ENCODE results near the gene CEP112.

CEP112 gene

DNA sequence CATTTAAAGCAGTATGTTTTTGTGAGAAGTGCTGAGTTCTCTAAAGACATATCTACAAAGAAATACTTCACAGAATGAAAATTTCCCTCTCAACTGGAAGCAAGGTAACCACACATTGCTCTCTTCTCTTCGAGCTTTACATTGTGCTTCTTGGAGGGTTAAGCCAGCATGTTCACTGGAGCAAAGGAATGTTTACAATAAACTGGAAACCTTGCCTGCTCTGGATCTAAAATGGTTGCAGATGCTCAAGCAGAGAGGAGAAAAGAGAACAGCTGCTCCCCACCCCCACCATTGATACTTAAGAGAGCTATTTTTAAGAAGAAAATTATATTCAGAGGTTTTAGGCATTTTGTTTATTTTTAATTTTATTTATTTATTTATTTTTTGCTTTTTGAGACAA, 213.1 kb downstream of the CEP112 start:
- DNase-seq = no peak

DNA sequence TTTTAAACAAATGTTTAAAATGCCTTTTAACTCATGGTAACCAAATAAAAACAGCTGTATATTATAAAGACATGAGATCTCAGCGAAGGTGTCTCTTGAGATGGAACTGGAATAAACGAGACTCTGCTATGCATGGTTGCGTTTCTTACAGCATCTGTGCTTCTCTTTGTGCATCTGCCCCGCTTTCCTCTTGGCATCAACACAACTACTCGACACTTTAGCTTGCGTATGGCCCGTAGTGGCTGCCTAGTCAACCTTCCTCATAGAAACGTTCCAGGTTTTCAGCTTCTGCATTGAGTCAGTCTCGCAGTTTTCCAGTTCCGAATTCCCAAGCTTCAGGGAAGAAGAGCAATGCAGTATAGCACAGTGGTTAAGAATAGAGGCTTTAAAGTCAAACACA, 214.9 kb downstream of the CEP112 start:
- DNase-seq = no peak

DNA sequence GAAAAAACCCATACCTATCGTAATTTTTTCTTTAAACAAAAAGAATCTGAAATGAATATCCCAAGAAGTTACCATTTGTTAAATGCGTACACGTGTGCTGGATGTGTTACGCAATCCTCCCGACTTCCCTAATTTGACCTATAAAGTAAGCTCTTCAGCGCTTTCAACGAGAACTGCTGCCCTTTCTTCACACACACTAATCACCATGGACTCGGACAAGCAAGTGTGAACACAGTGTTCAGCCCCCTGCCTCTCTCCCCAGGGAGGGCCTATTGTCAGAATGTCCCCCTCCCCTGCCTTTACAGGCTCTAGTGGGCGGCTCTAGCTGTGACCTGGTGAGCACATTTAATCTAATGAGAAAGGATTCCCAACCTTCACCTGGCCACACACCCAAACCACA, 216.1 kb downstream of the CEP112 start:
- DNase-seq = no peak

DNA sequence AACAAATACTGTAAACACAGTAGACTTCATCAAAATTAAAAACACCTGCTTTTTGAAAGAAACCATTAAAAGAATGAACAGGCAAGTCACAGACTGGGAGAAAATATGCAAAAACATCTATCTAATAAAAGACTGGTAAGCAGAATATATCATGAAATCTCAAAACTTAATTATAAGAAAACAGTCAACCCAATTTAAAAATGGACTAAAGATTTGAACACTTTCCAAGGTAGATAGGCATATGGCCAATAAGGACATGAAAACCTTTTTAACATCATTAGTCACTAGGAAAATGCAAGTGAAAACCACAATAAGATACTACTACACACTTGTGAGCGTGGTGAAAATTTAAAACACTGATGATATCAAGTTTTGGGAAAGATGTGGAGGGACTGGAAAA, 218.7 kb downstream of the CEP112 start:
- DNase-seq = no peak

DNA sequence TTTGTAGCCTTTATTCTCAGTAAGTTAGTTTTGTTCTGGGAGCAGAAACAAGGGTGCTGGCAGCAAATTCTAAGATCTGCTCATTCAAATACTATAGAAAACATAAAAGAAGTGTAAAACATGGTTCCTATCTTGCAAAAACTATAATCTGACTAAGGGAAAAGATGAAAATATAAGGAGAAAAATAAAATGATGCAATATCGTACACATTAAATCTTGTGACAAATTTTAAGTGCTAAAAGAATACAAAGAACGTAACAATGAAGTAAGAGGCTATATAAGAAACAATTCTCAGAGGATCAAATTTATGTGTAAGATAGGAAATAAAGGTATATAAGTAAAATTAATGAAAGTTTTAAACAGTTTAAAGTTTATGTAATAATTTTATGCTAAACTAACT, 224.6 kb downstream of the CEP112 start:
- DNase-seq = no peak

DNA sequence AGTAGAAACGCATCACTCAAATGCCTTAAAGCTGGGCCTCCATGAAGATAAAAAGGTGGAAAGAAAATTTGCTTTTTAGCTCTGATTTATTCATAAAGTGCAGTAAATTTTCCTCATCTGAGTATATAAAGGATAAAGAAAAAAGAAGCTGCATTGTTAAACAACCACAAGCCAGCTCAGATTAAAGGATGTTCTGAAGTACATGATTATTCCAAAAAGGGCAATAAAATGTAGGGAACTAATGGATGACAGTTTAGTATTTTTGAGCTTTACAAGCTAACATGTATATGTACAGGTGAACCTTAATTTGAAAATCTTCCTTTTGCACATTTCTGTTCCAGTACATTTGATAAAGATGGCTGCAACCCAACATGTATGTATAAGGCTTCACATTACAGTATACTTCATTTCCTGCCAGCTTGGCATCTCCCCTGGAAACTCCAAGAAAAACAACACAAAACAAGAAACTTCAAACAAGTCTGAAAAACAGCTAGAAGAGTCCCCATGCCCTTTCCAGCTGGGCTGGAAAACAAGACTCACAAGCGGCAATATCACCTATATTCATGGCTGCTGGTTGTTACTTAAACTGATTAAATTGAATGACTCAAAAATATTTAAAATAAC, 225.7 kb downstream of the CEP112 start:
- no peak for DNase-seq

DNA sequence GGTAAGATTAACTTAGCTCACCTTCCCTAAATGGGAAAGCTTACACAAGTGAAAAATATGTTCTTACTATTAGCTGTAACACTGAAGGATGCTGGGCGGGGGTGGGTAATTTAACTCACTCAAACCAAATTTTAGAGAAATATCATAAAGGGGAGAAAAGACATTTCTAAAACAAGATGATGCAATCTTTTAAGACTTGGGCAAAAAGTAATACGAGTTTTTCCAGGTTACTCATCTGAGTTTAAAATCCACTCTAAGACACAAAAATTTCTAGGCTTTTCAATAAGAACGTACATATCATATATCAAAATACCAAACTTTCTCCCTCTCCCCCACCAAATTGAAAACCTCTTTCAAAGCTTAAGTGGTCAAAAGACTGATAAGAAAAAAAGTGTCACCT, 228.8 kb downstream of the CEP112 start:
- no peak for DNase-seq

DNA sequence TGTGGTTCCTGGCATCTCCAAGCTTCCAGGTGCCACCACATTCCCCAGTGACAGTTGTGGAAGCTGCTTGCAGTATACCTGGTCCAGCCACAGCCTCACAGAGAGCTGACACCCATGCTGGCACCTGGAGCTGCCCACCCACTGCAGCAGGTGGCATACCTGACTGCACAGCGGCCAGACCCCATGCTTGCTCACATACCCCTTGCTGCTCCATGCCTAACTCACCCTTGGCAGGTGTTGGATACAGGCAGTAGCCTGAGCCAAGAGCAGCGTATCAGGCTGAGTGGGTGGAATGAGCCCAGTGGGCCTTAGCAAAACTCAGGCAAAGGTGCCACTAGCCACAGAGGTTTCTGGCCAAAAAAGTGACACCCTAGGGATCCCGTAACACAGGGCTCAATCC, 232.3 kb downstream of the CEP112 start:
- DNase-seq = no peak

DNA sequence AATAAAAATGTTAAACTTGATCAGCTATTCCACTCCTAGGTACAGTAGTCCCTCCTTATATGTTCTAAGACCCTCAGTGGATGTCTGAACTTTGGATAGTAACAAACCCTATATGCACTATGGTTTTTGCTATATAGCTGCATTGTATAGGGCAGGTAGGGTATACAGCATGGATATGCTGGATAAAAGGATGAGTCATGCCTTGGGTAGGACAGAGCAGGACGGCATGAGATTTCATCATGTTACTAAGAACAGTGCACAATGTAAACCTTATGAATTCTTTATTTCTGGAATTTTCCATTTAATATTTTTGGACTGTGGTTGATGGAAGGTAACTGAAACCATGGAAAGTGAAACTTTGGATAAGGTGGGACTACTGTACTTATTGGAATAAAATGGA, 235.1 kb downstream of the CEP112 start:
- DNase-seq = no peak

DNA sequence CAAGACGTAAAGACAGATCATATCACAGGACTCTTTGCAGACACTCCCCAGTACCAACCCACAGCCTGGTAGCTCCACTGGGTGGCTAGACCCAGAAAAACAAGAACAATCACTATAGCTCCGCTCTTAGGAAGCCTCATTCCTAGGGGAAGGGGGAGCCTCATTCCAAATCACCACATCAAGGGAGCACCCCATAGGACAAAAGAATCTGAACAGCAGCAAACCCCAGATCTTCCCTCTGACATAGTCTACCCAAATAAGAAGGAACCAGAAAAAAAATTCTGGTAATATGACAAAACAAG, 237.8 kb downstream of the CEP112 start:
- DNase-seq = no peak

DNA sequence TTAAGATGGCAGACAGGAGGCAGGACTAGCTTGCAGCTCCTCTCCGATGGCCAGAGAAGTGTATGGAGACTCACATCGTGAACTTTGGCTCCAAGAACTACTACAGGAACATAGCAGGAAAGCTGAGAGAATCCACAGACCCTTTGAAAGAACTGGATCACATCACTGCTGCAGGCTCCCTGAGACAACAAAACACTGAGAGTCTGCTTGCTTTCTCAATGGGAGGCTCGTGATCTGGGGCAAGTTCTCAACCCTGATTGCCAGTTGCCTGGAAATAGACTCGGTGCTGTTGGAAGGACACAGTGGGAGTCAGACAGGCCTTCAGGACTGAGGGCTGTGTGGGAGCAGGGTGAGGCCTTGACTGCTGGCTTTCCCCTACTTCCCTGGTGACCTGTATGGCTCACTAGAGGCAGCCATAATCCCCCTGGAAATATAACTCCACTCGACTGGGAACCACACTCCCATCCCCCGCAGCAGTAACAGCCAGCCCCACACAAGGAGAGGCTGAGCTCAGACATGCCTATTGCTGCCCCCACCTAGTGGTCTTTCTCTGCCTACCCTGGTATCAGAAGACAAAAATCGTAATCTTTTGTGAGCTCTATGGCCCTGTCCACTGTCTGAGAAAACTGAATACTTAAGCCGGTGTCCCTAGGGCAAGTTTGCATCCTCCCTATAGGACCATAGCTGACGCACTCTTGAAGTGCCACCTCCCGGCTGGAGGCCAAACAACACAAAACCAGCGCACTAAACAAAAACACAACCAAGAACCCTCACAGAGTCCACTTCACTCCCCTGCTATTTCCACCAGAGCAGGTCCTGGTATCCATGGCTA, 238.4 kb downstream of the CEP112 start:
- DNase-seq = no peak

DNA sequence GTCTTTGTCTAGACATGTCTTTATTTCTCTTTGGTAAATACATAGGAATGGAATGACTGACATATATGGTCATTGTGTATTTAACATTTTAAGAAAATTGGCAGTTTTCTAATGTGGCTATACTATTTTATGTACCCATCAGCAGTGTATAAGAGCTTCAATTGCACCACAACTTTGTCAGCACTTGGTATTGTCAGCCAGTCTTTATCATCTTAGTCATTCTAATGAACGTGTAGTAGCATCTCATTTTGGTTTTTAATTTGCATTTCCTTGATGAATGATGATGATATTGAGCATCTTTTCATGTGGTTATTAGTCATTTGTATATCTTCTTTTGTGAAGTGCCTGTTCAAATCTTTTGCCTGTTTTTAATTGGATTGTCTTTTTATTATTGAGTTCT, 239.3 kb downstream of the CEP112 start:
- DNase-seq = no peak

DNA sequence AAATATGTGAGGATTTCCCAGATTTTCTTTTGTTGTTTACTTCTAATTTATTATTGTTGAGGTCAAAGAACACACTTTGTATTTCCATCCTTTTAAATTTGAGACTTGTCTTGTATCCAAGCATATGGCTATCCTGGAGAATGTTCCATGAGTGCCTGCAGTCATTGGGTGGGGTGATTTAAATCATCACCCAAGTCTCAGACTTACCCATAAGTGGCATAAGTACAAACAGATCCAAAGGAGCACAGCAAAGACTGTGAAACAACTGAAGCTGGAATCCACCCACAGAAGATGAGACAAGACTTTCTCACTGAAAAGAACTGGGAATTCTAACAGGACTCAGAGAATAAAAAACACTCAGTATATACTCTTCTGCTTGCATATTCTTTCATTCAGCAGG, 239.9 kb downstream of the CEP112 start:
- DNase-seq = no peak

DNA sequence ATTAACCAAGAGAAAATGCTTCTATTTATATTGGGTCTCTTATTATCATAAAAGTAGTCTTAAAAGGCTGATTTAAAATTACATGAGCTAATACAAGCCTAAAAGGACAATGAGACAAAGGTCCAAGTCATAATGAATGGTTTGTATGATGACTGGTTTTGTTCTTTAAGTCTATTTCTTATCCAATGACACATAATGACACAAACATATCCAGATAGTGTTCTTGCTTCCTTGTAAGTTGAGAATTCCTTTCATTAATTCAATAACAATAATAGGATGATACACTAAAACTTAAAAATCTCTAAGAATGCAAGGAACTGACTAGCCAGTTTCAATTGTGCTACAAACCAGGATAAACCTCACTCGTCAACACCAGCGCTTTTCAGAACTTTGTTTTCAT, 244.1 kb downstream of the CEP112 start:
- DNase-seq = no peak

DNA sequence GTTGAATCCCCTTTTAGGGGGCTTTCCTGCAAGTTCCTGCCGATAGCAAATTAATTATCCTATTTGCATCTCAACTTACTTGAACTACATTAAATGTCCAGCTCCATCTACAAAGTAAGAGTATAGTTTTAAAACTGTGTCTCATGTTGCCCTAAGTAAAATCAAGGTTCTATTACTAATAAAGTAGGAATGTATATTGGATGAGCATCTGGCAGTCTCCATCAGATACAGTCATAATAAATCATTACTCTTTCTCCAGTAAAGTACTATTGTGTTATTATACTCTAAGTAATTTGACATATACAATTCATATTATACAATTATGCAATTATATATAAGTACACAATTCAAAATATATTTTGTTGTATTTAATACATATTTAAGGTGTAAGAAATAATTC, 249.3 kb downstream of the CEP112 start:
- no peak for DNase-seq

DNA sequence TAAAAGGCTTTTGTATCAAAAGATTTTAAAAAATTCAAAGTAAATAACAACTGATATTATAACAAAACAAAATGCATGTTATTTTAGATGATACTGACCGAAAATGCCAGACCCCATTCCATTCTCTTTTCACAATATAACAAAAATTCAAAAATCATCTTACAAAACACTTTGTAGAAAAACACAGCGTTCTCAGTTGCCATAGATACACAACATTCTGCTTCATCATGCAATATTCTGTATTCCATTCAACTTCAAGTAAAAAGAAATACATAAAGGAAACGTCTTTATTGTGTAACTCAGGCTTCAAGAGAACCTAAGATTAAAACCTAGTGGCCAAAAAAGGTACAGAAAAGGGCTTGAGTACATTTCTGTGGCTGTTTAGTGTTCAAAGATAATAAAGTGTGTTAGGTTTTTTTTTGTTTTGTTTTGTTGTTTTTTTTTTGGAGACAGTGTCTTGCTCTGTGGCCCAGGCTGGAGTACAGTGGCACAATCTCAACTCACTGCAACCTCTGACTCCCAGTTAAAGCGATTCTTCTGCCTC, 250.5 kb downstream of the CEP112 start:
- DNase-seq = no peak

DNA sequence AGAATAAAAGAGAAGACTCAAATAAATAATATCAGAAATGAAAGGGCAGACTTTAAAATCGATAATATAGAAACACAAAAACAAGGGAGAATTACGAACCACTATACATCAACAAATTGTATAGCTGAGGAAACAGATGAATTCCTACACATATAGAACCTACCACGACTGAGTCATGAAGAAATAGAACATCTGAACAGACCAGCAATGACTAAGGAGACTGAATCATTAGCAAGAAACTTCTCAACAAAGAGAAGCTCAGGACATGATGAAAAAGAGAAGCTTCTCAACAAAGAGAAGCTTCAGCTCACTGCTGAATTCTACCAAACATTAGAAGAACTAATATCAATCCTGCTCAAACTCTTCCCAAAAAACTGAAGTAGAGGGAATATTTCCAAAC, 255.9 kb downstream of the CEP112 start:
- no peak for DNase-seq

DNA sequence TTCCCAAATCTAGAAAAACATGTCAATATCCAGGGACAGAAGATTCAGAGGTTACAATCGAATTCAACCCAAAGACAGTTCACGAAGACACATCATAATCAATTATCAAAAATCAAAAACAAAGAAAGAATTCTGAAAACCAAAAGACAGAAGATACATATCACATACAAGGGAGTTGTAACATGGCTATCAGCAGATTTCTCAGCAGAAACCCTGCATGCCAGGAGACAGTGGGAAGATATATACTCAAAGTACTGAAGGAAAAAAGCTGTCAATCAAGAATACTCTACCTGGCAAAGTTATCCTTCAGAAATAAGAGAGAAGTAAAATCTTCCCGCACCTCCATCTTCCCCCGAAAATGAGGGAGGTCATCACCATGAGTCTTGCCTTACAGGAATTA, 258.6 kb downstream of the CEP112 start:
- DNase-seq = no peak

DNA sequence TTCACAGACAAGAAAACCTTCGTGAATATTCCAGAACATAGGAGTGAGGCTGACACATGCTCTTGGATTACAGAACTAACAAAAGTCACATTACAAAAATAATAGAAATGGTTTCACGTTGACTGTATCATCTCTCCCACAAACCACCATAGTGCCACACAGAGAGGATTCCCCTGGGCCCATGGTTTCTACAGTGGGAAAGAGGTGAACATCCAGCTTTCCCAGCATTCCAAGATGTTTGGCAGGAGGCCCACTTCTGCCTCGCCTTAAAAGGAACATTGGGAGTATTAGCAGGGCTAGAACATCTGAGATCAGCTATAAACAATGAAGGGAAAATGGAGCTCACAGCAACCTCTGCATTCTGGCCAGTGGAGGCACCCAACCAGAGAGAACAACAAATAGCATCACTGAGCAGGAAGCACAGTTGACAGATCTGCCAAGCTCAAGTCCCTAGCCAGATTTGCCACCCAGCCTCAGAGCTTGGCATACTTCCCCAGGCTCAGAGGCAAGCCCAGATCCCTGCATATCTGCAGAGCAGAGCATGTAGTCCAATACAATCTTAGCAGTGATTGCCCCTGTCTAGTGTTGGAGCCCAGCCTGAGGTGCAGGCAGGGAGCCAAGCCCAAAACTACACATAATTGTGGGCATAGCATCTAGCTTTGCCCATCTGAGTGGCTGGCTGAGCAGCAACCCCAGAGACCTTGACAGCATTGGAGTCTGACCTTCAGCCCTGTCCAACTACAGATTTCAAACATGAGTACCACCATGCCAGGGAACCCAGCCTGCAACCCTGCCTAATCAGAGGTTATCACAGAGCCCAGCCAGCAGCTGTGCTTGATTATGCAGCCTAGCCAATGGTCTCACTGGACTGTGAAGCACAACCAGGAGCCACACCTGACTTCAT, 260.4 kb downstream of the CEP112 start:
- no peak for DNase-seq

DNA sequence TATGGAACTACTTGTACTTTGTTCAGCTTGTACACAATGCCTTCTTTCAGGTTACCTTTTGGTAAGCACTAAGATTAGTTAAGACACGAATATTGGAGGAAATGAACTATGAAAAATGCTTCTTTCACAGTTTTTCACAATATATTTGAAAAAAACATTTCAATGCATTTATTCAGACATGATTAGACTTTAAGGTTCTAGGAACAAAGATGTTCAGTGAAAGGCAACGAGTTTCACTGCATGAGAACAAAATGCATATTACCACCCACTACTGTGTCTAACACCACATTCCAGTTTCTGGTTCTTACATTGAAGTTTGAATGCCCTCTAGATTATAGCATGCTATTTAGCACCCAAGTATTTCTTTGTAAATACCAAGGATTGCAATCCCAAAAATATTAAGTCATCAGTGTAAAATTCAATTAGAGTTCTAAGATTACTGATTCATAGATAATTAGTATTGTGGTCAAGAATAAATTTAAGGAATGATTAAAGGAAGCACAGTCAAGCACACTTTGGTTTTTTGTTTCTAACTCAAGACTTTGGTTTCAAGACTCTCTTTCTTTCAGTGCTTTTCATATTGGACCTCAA, 261.7 kb downstream of the CEP112 start:
- DNase-seq = no peak

DNA sequence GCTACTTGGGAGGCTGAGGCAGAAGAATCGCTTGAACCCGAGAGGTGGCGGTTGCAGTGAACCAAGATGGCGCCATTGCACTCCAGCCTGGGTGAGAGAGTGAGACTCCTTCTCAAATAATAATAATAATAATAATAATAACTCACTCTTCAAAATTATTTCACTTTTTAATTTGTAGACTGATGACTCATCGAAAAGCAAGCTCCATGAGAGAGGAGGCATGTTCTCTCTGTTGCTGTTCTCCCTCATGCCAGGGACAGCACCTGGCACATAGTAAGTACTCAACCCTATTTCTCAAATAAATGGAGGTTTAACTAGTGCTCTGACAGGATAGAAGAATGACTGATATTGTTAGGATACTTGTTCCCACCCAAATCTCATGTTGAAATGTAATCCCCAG, 265.3 kb downstream of the CEP112 start:
- no peak for DNase-seq

DNA sequence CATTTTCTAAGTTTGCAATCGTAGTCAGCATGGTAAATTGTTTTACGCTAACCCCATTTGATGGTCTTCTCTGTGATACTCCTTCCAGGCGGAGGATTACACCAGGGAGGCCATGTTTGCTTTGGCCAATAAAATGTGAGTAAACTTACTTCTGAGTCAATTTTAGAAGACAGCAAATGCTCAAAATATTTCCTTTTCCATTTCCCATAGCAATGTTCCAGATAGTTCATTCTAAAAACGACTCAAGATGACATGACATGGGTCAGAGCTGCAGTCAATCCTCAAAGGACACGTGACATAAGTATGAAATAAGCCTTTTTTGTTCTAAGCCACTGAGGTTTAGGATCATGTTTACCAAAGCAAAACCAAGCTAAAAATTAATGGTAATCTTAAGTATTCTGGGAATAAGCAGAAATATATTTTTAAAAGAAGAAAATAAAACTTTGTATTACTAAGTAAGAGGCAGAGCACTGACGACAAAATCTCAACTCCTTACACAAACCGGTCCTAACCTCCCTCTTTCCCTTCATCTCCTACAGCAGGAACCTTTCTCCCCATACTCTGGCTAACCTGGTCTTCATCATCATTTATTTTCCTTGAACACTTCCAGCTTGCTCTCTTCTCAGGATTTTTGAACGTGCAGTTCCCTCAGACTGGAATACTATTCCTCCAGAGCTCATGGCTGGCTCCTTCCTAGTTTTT, 266.2 kb downstream of the CEP112 start:
- no peak for DNase-seq

DNA sequence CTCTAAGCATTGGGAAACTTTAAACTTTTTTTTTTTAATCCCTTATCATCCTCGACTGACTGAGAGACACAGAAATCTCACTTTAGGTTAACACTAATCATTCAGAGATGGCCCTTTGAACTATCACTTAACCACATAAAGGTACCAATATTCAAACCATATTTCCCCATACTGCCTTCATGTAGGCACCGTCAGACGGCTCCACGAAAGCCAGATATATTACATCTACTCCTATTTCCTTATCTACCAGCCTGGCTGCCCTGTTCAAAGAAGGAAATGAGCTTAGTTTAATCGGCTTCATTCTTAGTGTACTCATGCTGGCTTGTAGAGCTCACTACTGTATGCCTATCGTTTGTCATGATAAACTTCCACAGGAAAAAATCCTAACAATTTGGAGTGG, 270.9 kb downstream of the CEP112 start:
- no peak for DNase-seq
